ENCODE measurements around the gene ANAPC16.

GRCh38 chr10:72275351-72276012, 59.7 kb downstream of the ANAPC16 start:
- TF ChIP-seq POLR2AphosphoS5 (IDR thresholded peaks at IDR 0.05; ENCODE audit: low read depth, low read length) (peak; percentile 75), POLR2A (IDR thresholded peaks at IDR 0.05; ENCODE audit: borderline replicate concordance, extremely low read depth, insufficient read depth, insufficient read length) (no peak), CTCF (IDR thresholded peaks at IDR 0.05 in 2 of 3, conservative IDR thresholded peaks at IDR 0.05 in 1 of 3; ENCODE audit: borderline replicate concordance in 1 of 3, insufficient read depth in 1 of 3, low read depth in 2 of 3, low read length in 2 of 3) (no peak), CEBPB (IDR thresholded peaks at IDR 0.05; ENCODE audit: low read depth) (no peak), SIN3A (IDR thresholded peaks at IDR 0.05; ENCODE audit: low read depth) (no peak)
- TF ChIP-seq, protein P1, sequence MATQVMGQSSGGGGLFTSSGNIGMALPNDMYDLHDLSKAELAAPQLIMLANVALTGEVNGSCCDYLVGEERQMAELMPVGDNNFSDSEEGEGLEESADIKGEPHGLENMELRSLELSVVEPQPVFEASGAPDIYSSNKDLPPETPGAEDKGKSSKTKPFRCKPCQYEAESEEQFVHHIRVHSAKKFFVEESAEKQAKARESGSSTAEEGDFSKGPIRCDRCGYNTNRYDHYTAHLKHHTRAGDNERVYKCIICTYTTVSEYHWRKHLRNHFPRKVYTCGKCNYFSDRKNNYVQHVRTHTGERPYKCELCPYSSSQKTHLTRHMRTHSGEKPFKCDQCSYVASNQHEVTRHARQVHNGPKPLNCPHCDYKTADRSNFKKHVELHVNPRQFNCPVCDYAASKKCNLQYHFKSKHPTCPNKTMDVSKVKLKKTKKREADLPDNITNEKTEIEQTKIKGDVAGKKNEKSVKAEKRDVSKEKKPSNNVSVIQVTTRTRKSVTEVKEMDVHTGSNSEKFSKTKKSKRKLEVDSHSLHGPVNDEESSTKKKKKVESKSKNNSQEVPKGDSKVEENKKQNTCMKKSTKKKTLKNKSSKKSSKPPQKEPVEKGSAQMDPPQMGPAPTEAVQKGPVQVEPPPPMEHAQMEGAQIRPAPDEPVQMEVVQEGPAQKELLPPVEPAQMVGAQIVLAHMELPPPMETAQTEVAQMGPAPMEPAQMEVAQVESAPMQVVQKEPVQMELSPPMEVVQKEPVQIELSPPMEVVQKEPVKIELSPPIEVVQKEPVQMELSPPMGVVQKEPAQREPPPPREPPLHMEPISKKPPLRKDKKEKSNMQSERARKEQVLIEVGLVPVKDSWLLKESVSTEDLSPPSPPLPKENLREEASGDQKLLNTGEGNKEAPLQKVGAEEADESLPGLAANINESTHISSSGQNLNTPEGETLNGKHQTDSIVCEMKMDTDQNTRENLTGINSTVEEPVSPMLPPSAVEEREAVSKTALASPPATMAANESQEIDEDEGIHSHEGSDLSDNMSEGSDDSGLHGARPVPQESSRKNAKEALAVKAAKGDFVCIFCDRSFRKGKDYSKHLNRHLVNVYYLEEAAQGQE (IDR thresholded peaks at IDR 0.05; ENCODE audit: low read depth): no peak
